GM23338 (cell line): ENCODE results near the gene AVPR2.

Source experiments
- EZH2 ChIP-seq: fragments of 200-600 bp; sonication (generic); IDR thresholded peaks from one replicate; pipeline ENCODE4 v1.8.0; 2017; ENCODE audit warnings: antibody characterized with exemption, mild to moderate bottlenecking, low read depth; ENCODE audit not compliant: unreplicated experiment
- REST ChIP-seq: IDR thresholded peaks from one replicate; pipeline ENCODE4 v1.6.1; 2018; ENCODE audit warnings: antibody characterized with exemption; ENCODE audit not compliant: unreplicated experiment
- TF ChIP-seq, protein P1 (sequence below), 2 experiments: fragments of 200-600 bp in 1 of 2; sonication (generic) in 1 of 2; conservative IDR thresholded peaks; 2 replicates each; pipeline versions ENCODE4 v1.5.1 to v1.6.1; 2016 to 2017; ENCODE audit warnings: antibody characterized with exemption in 2 of 2, low read depth in 2 of 2, mild to moderate bottlenecking in 2 of 2, moderate library complexity in 1 of 2

- TF ChIP-seq EZH2 (no peak), REST (no peak)
- TF ChIP-seq, protein P1, sequence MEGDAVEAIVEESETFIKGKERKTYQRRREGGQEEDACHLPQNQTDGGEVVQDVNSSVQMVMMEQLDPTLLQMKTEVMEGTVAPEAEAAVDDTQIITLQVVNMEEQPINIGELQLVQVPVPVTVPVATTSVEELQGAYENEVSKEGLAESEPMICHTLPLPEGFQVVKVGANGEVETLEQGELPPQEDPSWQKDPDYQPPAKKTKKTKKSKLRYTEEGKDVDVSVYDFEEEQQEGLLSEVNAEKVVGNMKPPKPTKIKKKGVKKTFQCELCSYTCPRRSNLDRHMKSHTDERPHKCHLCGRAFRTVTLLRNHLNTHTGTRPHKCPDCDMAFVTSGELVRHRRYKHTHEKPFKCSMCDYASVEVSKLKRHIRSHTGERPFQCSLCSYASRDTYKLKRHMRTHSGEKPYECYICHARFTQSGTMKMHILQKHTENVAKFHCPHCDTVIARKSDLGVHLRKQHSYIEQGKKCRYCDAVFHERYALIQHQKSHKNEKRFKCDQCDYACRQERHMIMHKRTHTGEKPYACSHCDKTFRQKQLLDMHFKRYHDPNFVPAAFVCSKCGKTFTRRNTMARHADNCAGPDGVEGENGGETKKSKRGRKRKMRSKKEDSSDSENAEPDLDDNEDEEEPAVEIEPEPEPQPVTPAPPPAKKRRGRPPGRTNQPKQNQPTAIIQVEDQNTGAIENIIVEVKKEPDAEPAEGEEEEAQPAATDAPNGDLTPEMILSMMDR (conservative IDR thresholded peaks at IDR 0.05; ENCODE audit: low read depth in 2 of 2): no peak
These were observed 51.8 kb downstream of the AVPR2 start for GRCh38 chrX:153956044-153956907.
